BE2C (cell line): Measurements from ENCODE around the gene NECAP2.

Source experiments
- DNase-seq: peaks from one replicate; pipeline ENCODE4 v3.0.0-alpha.2; 2020
- H3K27me3 ChIP-seq: fragments of 250-450 bp; sonication (Bioruptor Pico); 2 replicates; pipeline ENCODE4 v1.5.1; 2020; ENCODE audit warnings: mild to moderate bottlenecking
- H3K36me3 ChIP-seq: fragments of 250-450 bp; sonication (Bioruptor Pico); 2 replicates; pipeline ENCODE4 v1.5.1; 2020; ENCODE audit warnings: mild to moderate bottlenecking
- H3K4me1 ChIP-seq: fragments of 250-450 bp; sonication (Bioruptor Pico); 2 replicates; pipeline ENCODE4 v1.5.1; 2020
- H3K4me3 ChIP-seq: 2 replicates; pipeline ENCODE4 v1.5.1; 2011; ENCODE audit warnings: low read depth, low read length
- H3K9me3 ChIP-seq: fragments of 250-450 bp; sonication (Bioruptor Pico); 2 replicates; pipeline ENCODE4 v1.5.1; 2020
- CTCF ChIP-seq: IDR thresholded peaks from 2 replicates; pipeline ENCODE4 v1.5.1; 2012; ENCODE audit warnings: mild to moderate bottlenecking, low read depth, low read length

Gene NECAP2

GRCh38 chr1:16436946-16437474, 3.5 kb upstream of the NECAP2 start, which contains the start of gene SPATA21:
Gene SPATA21 (minus strand): TSS chr1:16437424. CDS start chr1:16431371, 6,053 bp downstream.
- Histone ChIP-seq H3K4me3 (no peak within 1 kb of the TSS), H3K36me3 (no peaks in the 10 kb centered on the region), H3K4me1 (no peaks in the 10 kb centered on the region; the same call in 1 of the 2 replicates), H3K27me3 (no peaks in the 10 kb centered on the region), H3K9me3 (no peaks in the 10 kb centered on the region)
- no peak for DNase-seq
- no peak for TF ChIP-seq CTCF

GRCh38 chr1:16438516-16438915, 2.0 kb upstream of the NECAP2 start:
- Histone ChIP-seq H3K36me3 (no peaks in the 10 kb centered on the region), H3K9me3 (no peaks in the 10 kb centered on the region), H3K4me1 (no peaks in the 10 kb centered on the region; the same call in 1 of the 2 replicates), H3K4me3 (no peak overlapping the region), H3K27me3 (no peaks in the 10 kb centered on the region)
- DNase-seq, result no peak
- no peak for TF ChIP-seq CTCF

- DNase-seq, result no peak
- Histone ChIP-seq H3K9me3 (no peaks in the 10 kb centered on the region), H3K4me1 (no peaks in the 10 kb centered on the region; the same call in 1 of the 2 replicates), H3K27me3 (no peaks in the 10 kb centered on the region), H3K36me3 (no peaks in the 10 kb centered on the region), H3K4me3 (no peak overlapping the region)
- no peak for TF ChIP-seq CTCF
Measured at GRCh38 chr1:16438924-16439323, 1.6 kb upstream of the NECAP2 start.

- TF ChIP-seq CTCF, result no peak
- no peaks in the 10 kb centered on the region; the same call in 1 of the 2 replicates for H3K4me1 ChIP-seq
Measured at GRCh38 chr1:16440131-16440469, 424 bp upstream of the NECAP2 start.

GRCh38 chr1:16441282-16441665, 750 bp downstream of the NECAP2 start:
- Histone ChIP-seq H3K27me3 (no peaks in the 10 kb centered on the region), H3K4me3 (peak overlapping the region; percentile 89), H3K36me3 (peaks cover 4% of the 10 kb centered on the region; the same call in 1 of the 2 replicates), H3K9me3 (no peaks in the 10 kb centered on the region), H3K4me1 (no peaks in the 10 kb centered on the region; the same call in 1 of the 2 replicates)
- no peak for TF ChIP-seq CTCF
- no peak for DNase-seq

More at GRCh38 chr1:16440131-16440469, 424 bp upstream of the NECAP2 start:
- no peak for DNase-seq
- Histone ChIP-seq H3K9me3 (no peaks in the 10 kb centered on the region), H3K36me3 (peaks cover under 1% of the 10 kb centered on the region; the same call in 1 of the 2 replicates), H3K27me3 (no peaks in the 10 kb centered on the region), H3K4me3 (peak overlapping the region; percentile 24; the same call in 1 of the 2 replicates)

GRCh38 chr1:16442265-16442664, 1.7 kb downstream of the NECAP2 start:
- H3K9me3 ChIP-seq, result no peaks in the 10 kb centered on the region
- no peak for TF ChIP-seq CTCF
- DNase-seq, result no peak
- H3K4me1 ChIP-seq, result no peaks in the 10 kb centered on the region; the same call in 1 of the 2 replicates
- H3K4me3 ChIP-seq, result no peak overlapping the region
- no peaks in the 10 kb centered on the region for H3K27me3 ChIP-seq
- peaks cover 4% of the 10 kb centered on the region for H3K36me3 ChIP-seq
